HG03520 (cell line): ENCODE results near the gene CD3E.
"Not testable (repeated sequence)": the region's sequence is repeated elsewhere in the genome, so short reads cannot be mapped to it uniquely, and the experiment has no call there.

Source experiments
- ATAC-seq: cut with Tn5 transposase; IDR thresholded peaks from one replicate; pipeline ENCODE4 v1.9.1; 2021; ENCODE audit warnings: mild to moderate bottlenecking, moderate library complexity; ENCODE audit not compliant: unreplicated experiment

CD3E gene

DNA sequence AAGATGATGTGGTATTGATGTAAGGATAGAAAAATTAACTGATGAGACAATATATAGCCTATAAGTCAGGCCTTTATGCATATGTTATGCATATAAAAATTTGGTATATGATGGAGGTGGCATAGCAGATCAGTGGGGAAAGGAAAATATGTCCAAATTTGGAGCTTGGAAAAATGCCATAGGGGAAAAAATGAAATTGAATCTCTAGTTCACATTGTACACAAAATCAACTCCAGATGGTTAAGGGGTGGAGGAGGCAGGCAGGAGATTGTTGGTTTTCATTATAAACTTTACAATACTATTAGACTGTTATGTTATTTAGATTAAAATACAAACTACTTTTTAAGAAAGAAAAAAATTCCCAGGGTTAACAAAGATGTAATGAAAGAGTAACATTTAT, 15.1 kb upstream of the CD3E start:
- no peak for ATAC-seq

DNA sequence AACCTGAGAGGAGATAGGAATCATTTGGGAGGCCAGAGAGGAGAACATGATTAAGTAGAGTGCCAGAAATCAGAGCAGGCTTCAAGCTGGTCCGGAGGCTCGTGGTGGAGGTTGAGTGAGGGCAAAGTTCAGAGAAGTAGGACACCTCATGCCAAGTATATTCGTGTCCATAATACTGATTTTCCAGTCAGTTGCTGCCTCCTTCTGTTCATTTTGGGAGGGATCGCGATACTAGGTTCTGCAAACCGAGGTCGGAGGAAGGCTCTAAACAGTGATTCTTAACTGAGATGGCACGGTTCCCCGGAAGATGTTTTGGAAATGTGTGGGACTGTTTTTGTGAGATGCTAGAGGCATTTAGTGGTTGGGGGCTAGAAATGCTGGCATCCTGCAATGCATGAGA, 13.6 kb upstream of the CD3E start:
- no peak for ATAC-seq

DNA sequence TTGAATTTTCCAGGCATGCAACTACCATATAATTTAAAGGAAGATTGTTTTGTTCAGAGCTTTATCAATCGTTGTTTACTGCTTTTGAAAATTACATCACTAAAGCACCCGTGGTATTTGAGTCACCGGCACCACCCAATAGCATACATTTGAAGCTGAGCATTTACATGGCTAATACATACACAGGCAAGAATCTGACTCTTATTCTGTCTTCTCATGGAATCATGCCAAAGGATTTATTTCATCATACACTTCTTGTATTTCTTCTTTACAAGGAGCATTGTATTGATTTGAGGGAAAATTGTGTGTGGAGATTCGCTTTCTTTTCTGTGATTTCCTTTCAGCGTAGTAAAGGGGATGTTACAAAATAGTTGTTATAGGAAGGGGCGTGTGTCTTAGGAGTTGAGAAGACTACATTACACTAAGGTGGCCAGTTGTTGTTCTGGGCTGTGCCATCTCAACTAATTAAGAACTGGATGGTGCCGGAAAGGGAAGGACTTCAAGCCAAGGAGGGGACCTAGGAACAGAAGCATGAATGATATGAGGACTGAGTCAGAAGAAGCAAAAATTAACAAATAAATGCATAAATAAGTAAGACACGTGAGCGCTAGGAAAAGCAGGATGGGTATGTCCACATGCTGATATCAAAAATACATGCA, 12.9 kb upstream of the CD3E start:
- no peak for ATAC-seq

DNA sequence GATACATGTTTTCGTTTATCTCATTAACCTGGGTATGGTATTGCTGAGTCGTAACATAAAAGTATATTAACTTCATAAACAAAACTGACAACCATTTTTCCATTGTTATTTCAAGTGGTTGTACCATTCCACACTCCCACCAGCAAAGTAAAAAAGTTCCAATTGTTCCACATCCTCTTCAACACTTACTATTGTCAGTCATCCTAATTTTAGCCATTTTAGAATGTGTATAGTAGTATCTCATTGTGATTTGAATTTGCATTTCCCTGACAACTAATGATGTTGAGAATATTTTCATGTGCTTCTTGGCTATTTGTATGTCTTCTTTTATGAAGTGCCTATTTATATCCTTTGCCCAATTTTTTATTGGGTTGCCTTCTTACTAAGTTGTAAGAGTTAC, 10.5 kb upstream of the CD3E start:
- no peak for ATAC-seq

DNA sequence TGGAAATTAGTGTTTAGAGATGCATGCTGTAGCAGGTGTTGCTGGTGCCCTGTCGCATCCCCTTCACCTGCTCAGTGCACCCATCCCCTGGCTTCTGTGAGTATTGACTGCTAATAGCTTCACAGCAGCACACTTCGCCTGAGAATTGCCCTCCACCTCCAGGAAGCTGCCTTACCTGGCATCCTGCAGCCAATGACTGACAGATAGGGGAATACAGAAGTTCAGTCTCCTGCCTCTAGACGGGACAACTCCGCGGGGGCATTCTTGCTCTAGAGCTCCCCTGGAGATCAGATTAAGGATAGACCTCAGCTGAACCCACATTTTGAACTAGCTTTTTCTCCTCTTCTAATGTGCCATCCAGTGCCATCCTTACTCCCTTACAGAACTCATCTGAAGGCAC, 9.3 kb upstream of the CD3E start:
- no peak for ATAC-seq

DNA sequence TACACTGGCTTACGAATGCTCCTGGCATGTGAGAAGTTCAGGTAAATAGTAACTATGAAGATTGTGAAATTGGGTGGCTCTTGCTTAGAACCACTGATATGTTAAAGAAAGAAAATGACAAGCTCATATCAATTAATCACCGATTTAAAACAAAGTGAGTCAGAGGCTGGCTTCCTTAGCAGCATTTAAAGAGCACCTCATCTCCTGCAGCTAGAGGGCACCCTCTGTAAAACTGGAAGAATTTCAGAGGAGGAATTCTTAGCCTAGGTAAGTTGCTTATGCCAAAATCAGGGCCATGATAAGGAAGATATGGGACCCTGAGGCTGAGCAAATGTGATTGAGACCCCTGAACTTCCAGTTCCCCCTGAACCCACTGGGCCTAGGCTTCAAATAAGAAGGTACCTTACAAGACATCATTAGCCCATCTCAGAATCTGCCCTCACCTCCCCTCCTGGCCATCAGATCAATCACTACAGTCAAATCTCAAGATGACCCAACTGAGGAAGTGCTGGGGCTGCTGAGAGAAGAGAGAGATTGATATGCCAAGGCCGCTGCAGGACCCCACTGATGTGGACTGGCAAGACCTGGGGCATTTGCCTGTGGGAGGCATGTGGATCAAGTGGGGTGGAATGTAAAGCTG, 8.6 kb upstream of the CD3E start:
- no peak for ATAC-seq

DNA sequence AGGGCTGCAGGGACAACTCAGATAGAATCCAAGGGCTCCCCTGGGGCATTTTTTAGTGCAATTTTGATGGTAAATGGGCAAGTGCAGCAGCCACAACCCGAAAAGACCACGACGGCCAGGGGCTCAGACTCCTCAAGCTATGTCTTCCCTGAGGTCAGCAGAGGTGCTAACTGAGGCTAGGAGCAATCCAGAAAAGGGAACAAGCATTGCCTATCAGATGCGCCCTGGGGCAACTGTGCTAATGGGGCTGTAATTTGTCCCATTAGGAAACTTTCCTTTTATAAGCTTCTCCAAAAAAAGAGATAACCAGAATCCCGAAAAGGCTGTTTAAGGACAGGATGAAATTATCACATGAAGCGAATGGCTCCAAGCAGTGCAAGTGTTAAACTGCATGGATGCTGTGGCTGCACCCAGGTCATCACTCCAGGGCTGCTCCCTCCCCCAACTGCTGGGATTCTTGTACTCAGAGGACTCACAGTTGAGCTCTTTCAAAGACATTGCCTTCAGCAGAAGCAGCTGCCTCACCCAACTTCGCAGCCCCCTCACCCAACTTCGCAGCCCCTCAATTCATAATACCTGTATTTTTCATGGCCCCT, 2.8 kb upstream of the CD3E start:
- no peak for ATAC-seq

DNA sequence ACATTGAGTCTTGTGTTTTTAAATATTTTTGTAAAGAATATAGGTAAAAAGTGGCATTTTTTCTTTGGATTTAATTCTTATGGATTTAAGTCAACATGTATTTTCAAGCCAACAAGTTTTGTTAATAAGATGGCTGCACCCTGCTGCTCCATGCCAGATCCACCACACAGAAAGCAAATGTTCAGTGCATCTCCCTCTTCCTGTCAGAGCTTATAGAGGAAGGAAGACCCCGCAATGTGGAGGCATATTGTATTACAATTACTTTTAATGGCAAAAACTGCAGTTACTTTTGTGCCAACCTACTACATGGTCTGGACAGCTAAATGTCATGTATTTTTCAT, 333 bp upstream of the CD3E start:
- ATAC-seq, result no peak

DNA sequence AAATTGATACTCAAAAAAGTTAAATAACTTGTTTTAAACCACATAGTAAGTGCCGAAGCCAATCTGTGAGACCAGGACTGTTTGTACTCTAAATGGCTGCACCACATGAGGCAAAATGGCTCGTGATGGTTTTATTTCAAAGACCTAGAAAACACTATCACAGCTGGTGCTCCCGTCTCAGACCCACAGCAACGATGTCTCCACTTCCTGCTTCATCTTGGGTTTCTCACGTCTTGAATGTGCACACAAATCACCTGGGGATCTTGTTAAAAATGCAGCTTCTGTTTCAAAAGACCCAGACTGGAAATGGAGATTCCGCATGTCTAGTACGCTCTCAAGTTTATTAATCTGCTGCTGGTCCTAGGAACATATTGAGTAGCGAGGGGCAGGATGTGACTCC, 1.2 kb downstream of the CD3E start:
- no peak for ATAC-seq

DNA sequence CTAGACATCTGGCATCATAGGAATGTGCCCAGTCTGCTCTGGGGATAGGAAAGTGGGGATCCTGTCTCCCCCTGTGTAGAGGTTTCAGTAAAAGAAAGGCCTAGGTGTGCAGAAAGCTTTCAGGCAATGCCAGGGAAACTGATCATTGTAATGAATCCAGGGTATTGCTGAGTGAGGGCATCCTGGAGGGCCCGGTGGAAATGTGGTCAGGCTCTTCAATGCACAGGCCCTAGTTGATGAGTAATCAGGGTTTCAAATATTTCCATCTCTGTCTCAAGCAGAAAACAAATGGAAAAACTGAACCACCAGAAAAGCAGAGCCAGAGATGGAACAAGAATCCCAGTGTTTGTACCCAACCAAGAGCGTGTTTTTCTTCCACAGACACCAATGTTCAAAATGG, 2.0 kb downstream of the CD3E start:
- no peak for ATAC-seq

DNA sequence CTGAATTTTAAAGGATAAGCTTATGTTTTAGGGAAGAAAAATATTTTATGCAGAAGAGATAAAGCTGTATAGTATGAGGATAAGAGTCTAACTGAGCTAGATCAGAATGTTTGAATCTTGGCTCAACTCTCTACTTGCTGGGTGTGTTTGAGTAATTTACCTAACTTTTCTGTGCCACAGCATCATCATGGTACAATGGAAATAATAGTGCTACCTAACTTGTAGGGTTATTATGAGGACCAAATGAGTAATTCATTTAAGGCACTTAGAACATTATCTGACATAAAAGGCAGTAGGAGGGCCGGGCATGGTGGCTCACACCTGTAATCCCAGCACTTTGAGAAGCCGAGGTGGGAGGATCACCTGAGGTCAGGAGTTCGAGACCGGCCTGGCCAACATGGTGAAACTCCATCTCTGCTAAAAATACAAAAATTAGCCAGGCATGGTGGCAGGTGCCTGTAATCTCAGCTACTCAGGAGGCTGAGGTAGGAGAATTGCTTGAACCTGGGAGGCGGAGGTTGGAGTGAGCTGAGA, 4.5 kb downstream of the CD3E start:
- not testable (repeated sequence) for ATAC-seq

DNA sequence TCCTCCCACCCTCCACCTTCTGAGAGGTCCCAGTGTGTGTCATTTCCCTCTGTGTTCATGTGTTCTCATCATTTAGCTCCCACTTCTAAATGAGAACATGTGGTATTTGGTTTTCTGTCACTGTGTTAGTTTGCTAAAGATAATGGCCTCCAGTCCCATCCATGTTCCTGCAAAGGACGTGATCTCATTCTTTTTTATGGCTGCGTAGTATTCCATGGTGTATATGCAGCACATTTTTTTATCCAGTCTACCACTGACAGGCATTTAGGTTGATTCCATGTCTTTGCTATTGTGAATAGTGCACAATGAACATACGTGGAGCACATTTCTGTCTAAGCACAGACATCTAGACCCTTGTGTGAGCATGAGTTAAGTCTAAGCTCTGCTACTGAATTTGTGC, 5.7 kb downstream of the CD3E start:
- no peak for ATAC-seq

DNA sequence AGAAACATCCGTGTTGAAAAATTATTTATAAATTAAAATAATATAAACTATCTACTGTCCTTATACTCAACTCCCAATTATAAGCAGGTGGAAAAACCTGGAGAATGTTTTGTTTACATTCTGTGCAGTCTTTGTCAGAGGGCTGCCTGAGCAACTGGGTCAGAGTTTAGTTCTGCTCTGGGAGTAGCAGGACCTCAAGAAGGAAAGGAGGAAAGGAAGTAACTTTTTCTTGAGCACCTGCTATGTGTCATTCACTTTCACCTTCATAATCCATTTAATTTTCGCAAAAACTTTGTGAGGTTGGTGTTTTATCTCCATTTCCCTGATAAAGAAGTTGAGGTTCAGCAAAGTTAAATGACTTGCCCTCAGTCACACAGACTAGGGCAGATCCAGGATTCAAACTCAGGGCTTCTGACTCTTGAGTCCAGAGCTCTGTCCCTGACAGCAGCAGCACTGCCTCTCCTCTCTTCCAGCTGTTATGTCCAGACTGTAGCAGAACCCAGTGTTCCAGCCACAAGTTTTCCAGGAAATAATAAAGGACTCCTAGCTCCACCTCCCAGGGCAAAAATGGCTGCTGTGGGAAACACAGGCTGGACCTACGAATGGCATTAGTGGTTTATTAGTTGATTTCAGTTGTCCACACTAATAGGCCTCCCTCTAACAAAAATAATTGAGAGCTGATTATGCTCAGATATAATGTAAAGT, 6.4 kb downstream of the CD3E start:
- no peak for ATAC-seq

DNA sequence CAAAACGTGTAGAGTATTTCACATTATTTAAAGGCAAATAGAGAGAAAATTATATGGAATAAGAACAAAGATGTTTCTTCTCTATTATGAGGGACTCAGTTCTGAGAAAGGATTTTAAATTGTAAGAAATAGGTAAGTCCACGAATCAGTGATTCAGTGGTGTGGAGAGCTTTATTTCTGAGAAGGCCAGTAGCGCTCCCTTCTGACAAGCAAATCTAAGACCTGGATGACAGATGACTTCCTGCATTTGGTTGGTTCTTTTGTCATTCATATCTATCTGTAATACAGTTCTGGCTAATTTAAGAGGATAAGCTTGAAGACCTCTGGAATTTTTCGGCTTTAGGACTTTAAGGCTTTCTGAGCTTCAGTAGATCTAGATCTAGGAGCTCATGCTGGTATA, 7.0 kb downstream of the CD3E start:
- no peak for ATAC-seq

DNA sequence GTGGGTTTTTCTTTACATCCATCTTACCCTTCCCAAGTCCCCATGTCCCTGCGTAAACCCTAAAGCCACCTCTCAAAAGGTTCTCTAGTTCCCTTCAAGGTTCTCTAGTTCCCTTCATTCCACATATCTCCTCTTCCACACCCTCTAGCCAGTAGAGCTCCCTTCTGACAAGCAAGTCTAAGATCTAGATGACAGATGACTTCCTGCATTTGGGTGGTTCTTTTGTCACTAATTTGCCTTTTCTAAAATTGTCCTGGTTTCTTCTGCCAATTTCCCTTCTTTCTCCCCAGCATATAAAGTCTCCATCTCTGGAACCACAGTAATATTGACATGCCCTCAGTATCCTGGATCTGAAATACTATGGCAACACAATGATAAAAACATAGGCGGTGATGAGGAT, 7.8 kb downstream of the CD3E start:
- no peak for ATAC-seq

DNA sequence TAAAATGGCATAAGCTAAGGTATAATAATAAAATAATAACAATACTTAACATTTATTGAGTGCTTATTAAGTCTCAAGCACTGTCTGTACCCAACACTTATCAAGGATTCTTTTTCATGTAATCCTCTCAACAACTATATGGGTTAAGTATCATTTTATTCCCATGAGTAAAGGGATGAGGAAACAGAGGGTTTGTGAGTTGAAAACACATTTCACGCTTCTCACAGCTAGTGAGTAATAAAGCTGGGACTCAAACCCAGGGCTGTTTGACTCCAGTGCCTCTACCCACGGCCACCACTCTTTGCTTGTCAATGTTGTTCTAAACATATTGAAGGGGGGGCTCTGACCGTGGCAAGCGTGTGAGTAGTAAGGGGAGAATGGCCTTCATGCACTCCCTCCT, 8.7 kb downstream of the CD3E start:
- no peak for ATAC-seq

DNA sequence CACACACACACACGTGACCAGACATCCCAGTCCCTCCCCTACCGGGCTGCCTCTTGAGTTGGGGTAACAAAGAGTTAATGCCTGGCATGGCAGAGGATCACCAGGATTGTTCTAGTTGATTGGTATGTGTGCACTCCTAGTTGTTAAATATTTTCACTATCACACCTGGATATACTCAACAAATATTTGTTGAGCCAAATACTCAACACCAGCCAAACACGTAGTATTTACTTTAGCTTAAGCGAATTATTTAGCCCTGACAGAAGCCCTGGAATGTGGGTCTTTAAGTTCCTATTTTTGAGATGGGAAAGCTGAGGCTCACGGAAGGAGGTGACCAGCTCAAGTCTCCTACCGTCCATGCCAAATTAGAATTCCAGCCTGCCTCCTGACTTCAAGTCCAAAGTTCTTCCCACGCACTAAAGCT, 10.5 kb downstream of the CD3E start:
- no peak for ATAC-seq

DNA sequence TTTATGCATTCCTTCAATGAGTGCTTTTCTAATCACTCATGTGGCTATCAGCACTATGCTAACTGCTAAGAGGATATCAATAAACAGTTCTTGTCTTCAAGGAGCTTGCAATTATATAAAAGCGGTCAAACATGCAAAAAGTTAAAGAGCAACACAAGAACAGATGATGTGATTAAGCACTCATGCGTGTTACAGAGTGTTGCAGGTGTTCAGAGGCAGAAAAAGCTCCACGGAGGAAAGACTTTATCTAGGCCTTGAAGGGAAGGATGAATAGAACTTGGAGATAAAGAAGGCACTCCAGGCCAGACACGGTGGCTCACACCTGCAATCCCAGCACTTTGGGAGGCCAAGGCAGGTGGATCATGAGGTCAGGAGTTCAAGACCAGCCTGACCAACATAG, 13.6 kb downstream of the CD3E start:
- no peak for ATAC-seq

DNA sequence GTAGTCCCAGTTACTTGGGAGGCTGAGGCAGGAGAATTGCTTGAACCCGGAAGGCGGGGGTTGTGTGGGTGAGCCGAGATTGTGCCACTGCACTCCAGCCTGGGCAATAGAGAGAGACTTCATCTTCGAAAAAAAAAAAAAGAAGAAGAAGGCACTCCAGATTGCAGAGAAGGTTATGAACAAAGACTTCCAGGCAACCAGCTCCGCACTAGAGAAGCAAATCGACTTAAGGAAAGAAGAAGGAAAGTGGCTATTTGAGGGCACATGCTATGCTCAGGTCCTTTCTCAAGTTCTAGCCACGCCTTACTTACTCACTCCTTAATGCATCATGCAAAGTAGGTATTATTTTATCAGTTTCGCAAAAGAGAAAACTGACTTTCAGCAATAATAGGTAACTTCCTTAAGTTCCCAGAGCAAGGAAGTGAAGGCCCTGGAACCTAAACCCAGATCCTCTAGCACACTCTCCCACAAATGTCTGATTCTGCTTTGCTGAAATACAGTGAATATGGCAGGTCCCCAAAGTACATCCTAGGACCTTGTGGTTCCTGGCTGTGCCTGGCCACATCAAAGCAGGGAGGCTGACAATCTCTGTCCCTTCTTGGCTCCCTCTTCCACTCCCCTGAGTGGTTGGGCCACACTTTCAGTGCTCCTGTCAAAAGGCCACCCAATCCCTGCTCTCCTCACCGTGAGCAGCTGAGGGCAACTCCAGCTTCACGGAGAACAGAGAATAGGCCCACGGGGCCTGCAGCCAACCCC, 14.2 kb downstream of the CD3E start:
- ATAC-seq, result no peak

DNA sequence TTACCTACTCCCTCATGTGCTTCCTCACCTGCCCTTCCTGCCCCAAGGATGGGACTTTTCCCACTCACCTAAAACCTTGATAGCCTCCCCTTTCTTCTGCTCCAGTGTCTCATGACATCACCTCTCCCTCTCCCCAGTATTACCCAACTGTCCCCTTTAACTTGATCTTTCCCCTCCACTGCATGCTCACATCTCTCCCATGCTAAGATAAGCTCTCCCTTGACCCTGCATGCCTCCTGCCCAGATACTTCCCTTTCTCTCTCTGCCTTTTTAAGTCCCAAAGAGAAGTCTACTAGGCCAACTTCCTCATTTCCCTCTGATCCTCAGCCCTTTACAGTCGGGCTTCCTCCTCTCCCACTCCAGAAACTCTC, 14.8 kb downstream of the CD3E start:
- no peak for ATAC-seq

DNA sequence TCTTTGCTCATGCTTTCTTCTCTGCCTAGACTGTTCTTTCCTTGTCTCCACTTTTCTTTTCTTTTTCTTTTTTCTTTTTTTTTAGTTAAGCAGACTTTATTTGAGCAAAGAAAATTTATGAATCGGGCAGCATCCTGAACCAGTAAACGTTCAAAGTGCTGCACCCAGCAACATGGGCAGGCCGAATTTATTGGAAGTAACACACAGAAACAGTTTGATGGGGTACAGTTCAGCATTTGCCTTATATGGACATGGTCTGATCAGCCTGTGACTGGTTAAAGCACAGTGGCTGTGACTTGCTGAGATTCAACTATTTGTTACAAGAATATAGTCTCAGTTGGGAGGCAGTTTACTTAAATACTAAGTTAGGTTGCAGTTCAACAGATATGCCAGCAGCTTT, 16.0 kb downstream of the CD3E start:
- no peak for ATAC-seq
